Subcutaneous abdominal adipose tissue (tissue), 5 donors: Measurements from ENCODE around the gene TTLL4.
A peak's percentile ranks its signal among the peaks of the same experiment; 100 is the strongest.
"Not testable (repeated sequence)": the region's sequence is repeated elsewhere in the genome, so short reads cannot be mapped to it uniquely, and the experiment has no call there.

ENCODE experiments used
- H3K27ac ChIP-seq: one replicate; pipeline ENCODE4 v1.7.0; 2013; ENCODE audit warnings: low read depth, mild to moderate bottlenecking, inconsistent platforms, low read length, moderate library complexity
- H3K27me3 ChIP-seq, 5 donors: one replicate each; pipeline ENCODE4 v1.7.0; 2013; ENCODE audit warnings: low read length in 5 of 5, inconsistent platforms in 1 of 5; ENCODE audit not compliant: control insufficient read depth in 5 of 5, insufficient read depth in 4 of 5
- H3K36me3 ChIP-seq, 5 donors: one replicate each; pipeline ENCODE4 v1.7.0; 2013; ENCODE audit warnings: low read length in 5 of 5; ENCODE audit not compliant: control insufficient read depth in 5 of 5, insufficient read depth in 5 of 5
- H3K4me1 ChIP-seq, 5 donors: one replicate each; pipeline ENCODE4 v1.7.0; 2013; ENCODE audit warnings: low read length in 5 of 5, mild to moderate bottlenecking in 3 of 5, moderate library complexity in 1 of 5; ENCODE audit not compliant: control insufficient read depth in 5 of 5, insufficient read depth in 5 of 5
- H3K4me3 ChIP-seq, 5 donors: one replicate each; pipeline ENCODE4 v1.7.0; 2013; ENCODE audit warnings: low read length in 5 of 5, low read depth in 1 of 5
- H3K9ac ChIP-seq, 5 donors: one replicate each; pipeline ENCODE4 v1.7.0; 2013; ENCODE audit warnings: low read length in 5 of 5, mild to moderate bottlenecking in 4 of 5, moderate library complexity in 3 of 5
- H3K9me3 ChIP-seq, 5 donors: one replicate each; pipeline ENCODE4 v1.7.0; 2013; ENCODE audit warnings: low read length in 5 of 5; ENCODE audit not compliant: control insufficient read depth in 5 of 5
- donor health status: healthy.
- donor health status: healthy.
- donor health status: healthy.
- donor health status: healthy.
- donor health status: healthy.

The TTLL4 gene

GRCh38 chr2:218680061-218680460 lies 30.6 kb upstream of the TTLL4 start:
- H3K27ac ChIP-seq: no peak overlapping the region
- H3K27me3 ChIP-seq: no peaks in the 10 kb centered on the region
- H3K4me3 ChIP-seq: no peak overlapping the region
- no peak overlapping the region for H3K9ac ChIP-seq
- H3K9me3 ChIP-seq: no peaks in the 10 kb centered on the region
- H3K36me3 ChIP-seq: peaks cover 4 to 48% (median 28%) of the 10 kb centered on the region in 5 donors
- no peaks in the 10 kb centered on the region for H3K4me1 ChIP-seq

DNA sequence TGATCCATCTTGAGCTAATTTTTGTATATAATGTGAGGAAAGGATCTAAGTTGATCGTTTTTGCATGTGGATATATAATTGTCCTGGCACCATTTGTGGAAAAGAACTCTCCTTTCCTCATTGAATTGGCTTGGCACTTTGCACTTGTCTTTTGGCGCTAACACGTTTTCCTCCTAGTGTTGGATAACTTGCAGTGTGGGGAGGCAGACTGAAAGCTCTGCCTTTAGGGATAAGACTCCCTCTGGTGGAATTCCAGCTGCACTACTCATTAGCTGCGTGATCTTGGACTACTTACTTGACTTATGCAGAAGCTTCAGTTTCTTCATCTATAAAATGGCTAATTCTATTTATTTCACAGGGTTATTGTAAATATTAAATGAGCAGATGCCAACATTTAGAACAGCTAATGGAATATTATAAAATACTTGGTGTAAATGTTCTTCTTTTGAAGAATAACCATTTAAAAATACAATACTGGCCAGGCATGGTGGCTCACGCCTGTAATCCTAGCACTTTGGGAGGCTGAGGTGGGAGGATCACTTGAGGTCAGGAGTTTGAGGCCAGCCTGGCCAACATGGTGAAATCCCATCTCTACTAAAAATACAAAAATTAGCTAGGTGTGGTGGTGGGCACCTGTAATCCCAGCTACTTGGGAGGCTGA lies 23.1 kb upstream of the TTLL4 start:
- H3K4me1 ChIP-seq, H3K27ac ChIP-seq, H3K9ac ChIP-seq, H3K9me3 ChIP-seq, H3K4me3 ChIP-seq, H3K27me3 ChIP-seq: not testable (repeated sequence)
- peaks cover 12 to 38% (median 32%) of the 10 kb centered on the region in 5 donors for H3K36me3 ChIP-seq

DNA sequence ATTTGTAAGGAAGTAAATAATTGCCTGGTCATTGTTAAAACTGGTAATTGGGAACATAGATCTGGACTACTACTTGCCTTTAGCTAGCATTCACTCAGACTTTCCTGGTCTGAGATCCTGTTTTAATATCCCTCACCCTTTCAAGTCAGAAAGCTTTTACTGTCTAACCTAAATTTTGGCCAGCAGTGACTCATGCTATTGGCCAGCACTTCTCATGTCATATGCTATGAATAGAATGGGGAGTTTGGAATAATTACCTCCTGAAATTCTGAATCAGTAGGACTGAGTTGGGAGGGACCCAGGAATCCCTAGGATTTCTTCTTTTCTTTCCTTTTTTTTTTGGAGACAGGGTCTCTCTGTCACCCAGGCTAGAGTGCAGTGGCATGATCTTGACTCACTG lies 19.4 kb upstream of the TTLL4 start:
- H3K27ac ChIP-seq: no peak overlapping the region
- no peaks in the 10 kb centered on the region for H3K9me3 ChIP-seq
- no peak overlapping the region for H3K4me3 ChIP-seq
- no peaks in the 10 kb centered on the region for H3K27me3 ChIP-seq
- H3K4me1 ChIP-seq: peaks cover 0 to 3% (median 0%) of the 10 kb centered on the region in 5 donors
- H3K36me3 ChIP-seq: peaks cover 15 to 52% (median 48%) of the 10 kb centered on the region in 5 donors
- H3K9ac ChIP-seq: no peak overlapping the region

DNA sequence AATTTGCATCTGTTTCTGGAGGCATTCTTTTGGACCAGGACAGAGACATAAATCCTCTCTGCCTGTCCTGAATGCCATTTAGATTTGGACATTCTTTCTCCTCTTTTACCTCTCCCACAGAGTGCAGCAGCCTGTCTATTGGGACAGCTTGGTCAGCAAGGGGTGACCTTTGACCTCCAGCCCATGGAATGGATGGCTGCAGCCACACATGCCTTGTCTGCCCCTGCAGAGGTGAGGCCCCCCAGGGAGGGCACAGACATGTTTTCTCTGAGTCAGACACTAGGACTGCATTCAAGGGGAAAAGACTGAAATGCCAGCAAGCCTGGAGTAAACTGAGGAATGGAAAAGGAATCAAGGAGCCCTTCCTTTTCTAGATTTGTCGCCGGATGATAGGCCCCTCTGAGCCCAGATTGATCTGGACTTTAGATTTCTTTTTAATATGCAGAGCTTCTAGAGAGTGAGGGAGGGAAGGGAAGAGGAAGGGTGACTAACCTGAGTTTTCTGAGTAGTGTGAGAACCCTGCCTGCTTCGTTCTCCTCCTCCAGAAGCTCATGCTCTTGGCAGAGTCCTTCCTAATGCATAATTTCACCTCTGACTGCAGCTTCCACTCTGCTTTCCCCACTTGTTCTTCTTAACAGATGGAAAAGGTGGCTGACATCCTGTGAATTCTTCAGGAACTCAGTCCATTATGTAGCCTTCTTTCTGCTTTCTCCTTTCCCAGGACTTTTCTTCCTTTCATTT lies 16.1 kb upstream of the TTLL4 start:
- H3K27ac ChIP-seq: no peak overlapping the region
- H3K36me3 ChIP-seq: peaks cover 12 to 82% (median 64%) of the 10 kb centered on the region in 5 donors
- no peaks in the 10 kb centered on the region for H3K27me3 ChIP-seq
- H3K4me3 ChIP-seq: no peak overlapping the region
- H3K9ac ChIP-seq: no peak overlapping the region
- H3K9me3 ChIP-seq: no peaks in the 10 kb centered on the region
- H3K4me1 ChIP-seq: peaks cover 0 to 13% (median 11%) of the 10 kb centered on the region in 5 donors

GRCh38 chr2:218698885-218699284 lies 11.8 kb upstream of the TTLL4 start:
- H3K27me3 ChIP-seq: no peaks in the 10 kb centered on the region
- peaks cover 2 to 55% (median 30%) of the 10 kb centered on the region in 5 donors for H3K36me3 ChIP-seq

DNA sequence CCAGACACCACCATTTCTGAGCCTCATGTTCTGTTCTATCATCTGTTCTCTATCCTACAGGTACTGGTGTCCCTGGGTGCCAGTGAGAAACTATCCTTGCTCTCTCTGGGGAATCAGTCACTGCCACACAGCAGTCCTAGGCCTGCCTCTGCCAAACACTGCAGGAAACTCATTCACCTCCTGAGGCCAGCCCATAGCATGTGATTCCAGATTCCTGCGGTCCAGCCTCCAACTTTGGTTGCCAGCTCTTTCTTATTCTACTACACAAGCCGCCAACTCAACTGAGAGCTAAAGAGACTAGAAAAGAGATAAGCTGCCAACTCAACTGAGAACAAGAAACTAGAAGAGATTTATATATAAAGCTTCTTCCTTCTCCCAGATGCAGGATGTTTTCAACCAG lies 8.8 kb upstream of the TTLL4 start:
- H3K27me3 ChIP-seq: no peaks in the 10 kb centered on the region
- H3K9ac ChIP-seq: no peak overlapping the region
- H3K36me3 ChIP-seq: peaks cover 0 to 41% (median 14%) of the 10 kb centered on the region in 5 donors
- H3K27ac ChIP-seq: no peak overlapping the region
- H3K4me1 ChIP-seq: peaks cover 0 to 13% (median 11%) of the 10 kb centered on the region in 5 donors
- no peak overlapping the region for H3K4me3 ChIP-seq
- H3K9me3 ChIP-seq: no peaks in the 10 kb centered on the region

More at GRCh38 chr2:218698885-218699284, 11.8 kb upstream of the TTLL4 start:
- H3K4me1 ChIP-seq: peaks cover 0 to 13% (median 11%) of the 10 kb centered on the region in 5 donors
- H3K9ac ChIP-seq: no peak overlapping the region
- no peak overlapping the region for H3K4me3 ChIP-seq
- H3K9me3 ChIP-seq: no peaks in the 10 kb centered on the region
- H3K27ac ChIP-seq: no peak overlapping the region

- Histone ChIP-seq H3K27me3 (no peaks in the 10 kb centered on the region), H3K9me3 (no peaks in the 10 kb centered on the region), H3K4me3 (no peak overlapping the region), H3K36me3 (peaks cover 0 to 27% (median 10%) of the 10 kb centered on the region in 5 donors), H3K9ac (no peak overlapping the region), H3K4me1 (peaks cover 0 to 11% (median 10%) of the 10 kb centered on the region in 5 donors), H3K27ac (no peak overlapping the region)
These were observed 7.3 kb upstream of the TTLL4 start for GRCh38 chr2:218703341-218703740.

GRCh38 chr2:218708086-218708485 lies 2.5 kb upstream of the TTLL4 start:
- H3K9me3 ChIP-seq: no peaks in the 10 kb centered on the region

GRCh38 chr2:218709908-218710307 lies 727 bp upstream of the TTLL4 start:
- Histone ChIP-seq H3K27ac (no peak overlapping the region), H3K36me3 (no peaks in the 10 kb centered on the region), H3K9me3 (no peaks in the 10 kb centered on the region), H3K4me1 (peaks cover 0 to 18% (median 15%) of the 10 kb centered on the region in 5 donors), H3K27me3 (no peaks in the 10 kb centered on the region), H3K9ac (no peak overlapping the region), H3K4me3 (peak overlapping the region; percentile 64 to 90 (median 80))

More at GRCh38 chr2:218708086-218708485, 2.5 kb upstream of the TTLL4 start:
- no peak overlapping the region for H3K27ac ChIP-seq
- H3K9ac ChIP-seq: no peak overlapping the region
- H3K27me3 ChIP-seq: no peaks in the 10 kb centered on the region
- H3K4me1 ChIP-seq: peaks cover 0 to 18% (median 15%) of the 10 kb centered on the region in 5 donors
- H3K36me3 ChIP-seq: no peaks in the 10 kb centered on the region
- no peak overlapping the region for H3K4me3 ChIP-seq

DNA sequence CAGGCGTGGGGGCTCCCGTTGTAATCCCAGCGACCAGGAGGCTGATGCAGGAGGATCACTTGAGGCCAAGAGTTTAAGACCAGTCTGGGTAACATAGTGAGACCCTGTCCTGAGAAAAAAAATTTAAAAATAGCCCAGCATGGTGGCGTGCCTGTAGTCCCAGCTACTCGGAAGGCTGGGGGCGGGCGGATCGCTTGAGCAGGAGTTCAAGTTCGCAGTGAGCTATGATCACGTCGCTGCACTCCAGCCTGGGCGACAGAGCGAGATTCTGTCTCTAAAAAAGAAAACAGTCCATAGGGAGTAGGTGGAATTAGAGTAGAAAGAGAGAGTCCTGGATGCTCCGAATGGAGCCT lies 325 bp upstream of the TTLL4 start:
- H3K9ac ChIP-seq: peak overlapping the region in 1 of 5 donors; percentile 53
- H3K27ac ChIP-seq: no peak overlapping the region
- H3K4me3 ChIP-seq: peak overlapping the region; percentile 64 to 90 (median 80)

More for the DNA sequence above, 325 bp upstream of the TTLL4 start:
- Histone ChIP-seq H3K9me3 (no peaks in the 10 kb centered on the region), H3K4me1 (peaks cover 0 to 18% (median 15%) of the 10 kb centered on the region in 5 donors), H3K27me3 (no peaks in the 10 kb centered on the region), H3K36me3 (no peaks in the 10 kb centered on the region)
